ENCODE measurements around the gene KRI1.

DNA sequence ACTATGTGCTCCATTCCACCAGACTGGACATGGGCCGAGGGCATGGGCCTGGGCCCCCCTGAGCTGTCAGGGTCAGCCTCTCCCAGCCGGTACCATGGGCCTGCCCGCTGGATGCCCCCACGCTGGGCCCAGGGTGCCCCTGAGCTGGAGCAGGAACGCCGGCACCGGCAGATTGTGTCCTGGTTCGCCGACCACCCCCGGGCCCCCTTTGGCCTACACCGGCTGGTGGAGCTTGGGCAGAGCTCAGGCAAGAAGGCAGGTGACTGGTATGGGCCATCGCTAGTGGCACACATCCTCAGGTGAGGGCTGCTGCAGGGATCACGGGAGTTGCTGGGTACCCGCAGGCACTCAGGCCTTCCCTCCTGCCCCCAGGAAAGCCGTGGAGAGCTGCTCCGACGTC lies 19.0 kb downstream of the KRI1 start:
- TF ChIP-seq, protein P1, sequence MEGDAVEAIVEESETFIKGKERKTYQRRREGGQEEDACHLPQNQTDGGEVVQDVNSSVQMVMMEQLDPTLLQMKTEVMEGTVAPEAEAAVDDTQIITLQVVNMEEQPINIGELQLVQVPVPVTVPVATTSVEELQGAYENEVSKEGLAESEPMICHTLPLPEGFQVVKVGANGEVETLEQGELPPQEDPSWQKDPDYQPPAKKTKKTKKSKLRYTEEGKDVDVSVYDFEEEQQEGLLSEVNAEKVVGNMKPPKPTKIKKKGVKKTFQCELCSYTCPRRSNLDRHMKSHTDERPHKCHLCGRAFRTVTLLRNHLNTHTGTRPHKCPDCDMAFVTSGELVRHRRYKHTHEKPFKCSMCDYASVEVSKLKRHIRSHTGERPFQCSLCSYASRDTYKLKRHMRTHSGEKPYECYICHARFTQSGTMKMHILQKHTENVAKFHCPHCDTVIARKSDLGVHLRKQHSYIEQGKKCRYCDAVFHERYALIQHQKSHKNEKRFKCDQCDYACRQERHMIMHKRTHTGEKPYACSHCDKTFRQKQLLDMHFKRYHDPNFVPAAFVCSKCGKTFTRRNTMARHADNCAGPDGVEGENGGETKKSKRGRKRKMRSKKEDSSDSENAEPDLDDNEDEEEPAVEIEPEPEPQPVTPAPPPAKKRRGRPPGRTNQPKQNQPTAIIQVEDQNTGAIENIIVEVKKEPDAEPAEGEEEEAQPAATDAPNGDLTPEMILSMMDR (IDR thresholded peaks at IDR 0.05), result no peak
- TF ChIP-seq POLR2A (IDR thresholded peaks at IDR 0.05), result no peak
- TF ChIP-seq POLR2AphosphoS5 (IDR thresholded peaks at IDR 0.05), result no peak
